Astrocyte (in vitro differentiated cells and primary cell): Measurements from ENCODE around the gene CALD1. TPM values are rescaled to one million over a fixed set of nuclear protein-coding genes. Genes with fewer than 3 reads are reported as not detected.
A peak's percentile ranks its signal among the peaks of the same experiment; 100 is the strongest.

ENCODE experiments used
- DNase-seq: peaks from one replicate; pipeline ENCODE4 v3.0.0-alpha.2; 2010; ENCODE audit warnings: low read depth
- FAIRE-seq: peaks from 2 replicates; lab custom pipeline; 2011; peaks lifted over from hg19 to GRCh38; lab: Jason Lieb, UNC
- H2AFZ ChIP-seq: 2 replicates; pipeline ENCODE4 v1.6.0; 2012; ENCODE audit warnings: low read depth, low read length, inconsistent platforms
- H3K27ac ChIP-seq: 2 replicates; pipeline ENCODE4 v1.5.1; 2011; ENCODE audit warnings: low read depth, low read length, inconsistent platforms
- H3K27me3 ChIP-seq: 2 replicates; pipeline ENCODE4 v1.6.0; 2011; ENCODE audit warnings: low read length, inconsistent platforms; ENCODE audit not compliant: insufficient read depth
- H3K36me3 ChIP-seq: 2 replicates; pipeline ENCODE4 v1.5.1; 2011; ENCODE audit warnings: low read length, inconsistent platforms; ENCODE audit not compliant: insufficient read depth
- H3K4me1 ChIP-seq: 2 replicates; pipeline ENCODE4 v1.5.1; 2011; ENCODE audit warnings: low read length, inconsistent platforms; ENCODE audit not compliant: insufficient read depth
- H3K4me2 ChIP-seq: 2 replicates; pipeline ENCODE4 v1.6.0; 2012; ENCODE audit warnings: low read length, inconsistent platforms
- H3K4me3 ChIP-seq: 2 replicates; pipeline ENCODE4 v1.5.1; 2011; ENCODE audit warnings: low read depth, mild to moderate bottlenecking, low read length, inconsistent platforms; ENCODE audit not compliant: insufficient read depth
- H3K79me2 ChIP-seq: 2 replicates; pipeline ENCODE4 v1.6.0; 2012; ENCODE audit warnings: mild to moderate bottlenecking, low read length, inconsistent platforms; ENCODE audit not compliant: insufficient read depth
- H3K9ac ChIP-seq: 2 replicates; pipeline ENCODE4 v1.6.0; 2012; ENCODE audit warnings: mild to moderate bottlenecking, low read length, inconsistent platforms
- H3K9me3 ChIP-seq: 2 replicates; pipeline ENCODE4 v1.5.1; 2012; ENCODE audit warnings: low read depth, mild to moderate bottlenecking, low read length, inconsistent platforms; ENCODE audit not compliant: insufficient read depth
- H4K20me1 ChIP-seq: 2 replicates; pipeline ENCODE4 v1.6.0; 2012; ENCODE audit warnings: low read length, inconsistent platforms; ENCODE audit not compliant: insufficient read depth
- H3K27ac Mint-ChIP-seq: one replicate; pipeline ENCODE4 v1.8.0; 2021; ENCODE audit warnings: mild to moderate bottlenecking, mixed read lengths; ENCODE audit not compliant: unreplicated experiment
- H3K27me3 Mint-ChIP-seq: one replicate; pipeline ENCODE4 v1.8.0; 2021; ENCODE audit warnings: low read depth, mixed read lengths; ENCODE audit not compliant: unreplicated experiment
- H3K36me3 Mint-ChIP-seq: one replicate; pipeline ENCODE4 v1.8.0; 2021; ENCODE audit warnings: low read depth, mixed read lengths; ENCODE audit not compliant: unreplicated experiment
- H3K4me1 Mint-ChIP-seq: one replicate; pipeline ENCODE4 v1.8.0; 2021; ENCODE audit warnings: low read depth, mixed read lengths; ENCODE audit not compliant: unreplicated experiment
- H3K4me3 Mint-ChIP-seq: one replicate; pipeline ENCODE4 v1.8.0; 2021; ENCODE audit warnings: mild to moderate bottlenecking, moderate library complexity, mixed read lengths; ENCODE audit not compliant: unreplicated experiment
- H3K9me3 Mint-ChIP-seq: one replicate; pipeline ENCODE4 v1.8.0; 2021; ENCODE audit warnings: mild to moderate bottlenecking, mixed read lengths; ENCODE audit not compliant: unreplicated experiment
- CTCF ChIP-seq: IDR thresholded peaks from 2 replicates; pipeline ENCODE4 v1.5.1; 2011; ENCODE audit warnings: low read depth, mild to moderate bottlenecking, inconsistent platforms, low read length, moderate library complexity; ENCODE audit not compliant: insufficient read depth
- EZH2 ChIP-seq: IDR thresholded peaks from 2 replicates; pipeline ENCODE4 v1.6.1; 2012; ENCODE audit warnings: mild to moderate bottlenecking, low read length, inconsistent platforms; ENCODE audit not compliant: insufficient read depth
- total RNA-seq: library from RNA; stranded (reverse); gene quantifications from 2 replicates; pipeline ENCODE4 v1.2.1, GENCODE V29; 2021

CALD1 gene
- total RNA-seq, 1 donor from 2014 or later = 1,872 TPM

DNA sequence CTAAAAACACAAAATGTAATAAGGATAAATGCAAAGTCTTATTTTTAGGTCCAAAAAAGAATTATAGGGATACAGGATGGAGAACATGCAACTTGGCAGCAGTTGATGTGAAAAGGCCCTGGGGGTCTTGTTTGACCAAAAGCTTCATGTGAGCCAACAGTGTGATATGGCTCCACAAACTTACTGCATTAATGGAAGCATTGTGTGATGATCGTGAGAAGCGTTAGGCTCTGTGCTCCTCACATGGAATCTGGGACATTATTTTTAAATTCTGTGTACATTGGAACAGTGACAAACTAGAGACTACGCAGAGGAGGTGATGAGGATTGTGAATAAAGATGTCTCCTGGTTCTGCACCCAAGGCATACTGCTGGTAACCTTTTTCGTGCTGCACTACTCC, 39.1 kb upstream of the CALD1 start:
- H3K9me3 Mint-ChIP-seq = no peaks in the 10 kb centered on the region
- Histone ChIP-seq H3K79me2 (no peaks in the 10 kb centered on the region), H3K27ac (peak overlapping the region; percentile 95), H3K4me1 (peaks cover 56% of the 10 kb centered on the region), H3K9me3 (no peaks in the 10 kb centered on the region), H3K36me3 (no peaks in the 10 kb centered on the region), H2AFZ (no peak overlapping the region), H3K9ac (no peak overlapping the region), H4K20me1 (no peaks in the 10 kb centered on the region), H3K4me3 (no peak overlapping the region), H3K4me2 (no peak overlapping the region), H3K27me3 (no peaks in the 10 kb centered on the region)
- H3K27me3 Mint-ChIP-seq = no peaks in the 10 kb centered on the region
- FAIRE-seq = no peak
- H3K36me3 Mint-ChIP-seq = peaks cover 9% of the 10 kb centered on the region
- H3K27ac Mint-ChIP-seq = no peak overlapping the region
- peaks cover 84% of the 10 kb centered on the region for H3K4me1 Mint-ChIP-seq
- no peak overlapping the region for H3K4me3 Mint-ChIP-seq
- no peak for DNase-seq
- TF ChIP-seq EZH2 (no peak), CTCF (no peak)

DNA sequence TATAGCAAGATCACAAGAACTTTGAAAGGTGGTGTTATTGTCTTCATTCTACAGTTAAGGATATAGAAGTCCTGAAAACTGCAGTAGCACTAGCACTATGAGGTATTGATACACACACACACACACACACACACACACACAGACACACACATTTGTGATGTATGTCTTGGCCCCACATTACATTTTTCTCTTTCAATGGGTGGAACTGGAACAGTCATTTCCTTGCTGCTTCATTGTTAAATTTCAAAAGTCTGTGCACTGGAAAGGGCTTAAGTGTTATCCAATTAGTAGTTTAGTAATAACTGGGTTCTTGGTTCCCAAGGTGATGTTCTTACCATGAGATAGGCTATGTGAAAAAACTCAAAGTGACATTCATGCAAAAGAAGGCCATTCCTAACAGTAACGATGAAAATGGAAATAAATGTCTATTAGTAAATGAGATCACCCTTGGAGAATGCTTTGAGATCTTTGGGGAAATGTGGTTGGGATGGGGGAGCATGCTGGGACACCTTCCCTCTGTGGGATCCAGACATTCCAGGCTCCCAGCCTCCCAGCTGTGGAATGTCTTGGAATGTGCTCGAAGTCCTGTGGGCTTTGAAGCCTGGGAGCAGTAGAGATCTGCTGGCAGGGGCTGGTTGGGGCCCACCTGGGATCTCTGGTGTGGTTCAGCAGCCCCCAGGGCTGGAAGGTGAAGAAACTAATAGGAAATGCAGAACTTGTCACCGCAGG, 37.4 kb upstream of the CALD1 start:
- no peaks in the 10 kb centered on the region for H3K27me3 ChIP-seq
- H3K4me1 ChIP-seq = peaks cover 49% of the 10 kb centered on the region
- H2AFZ ChIP-seq = peak overlapping the region; percentile 6
- no peaks in the 10 kb centered on the region for H4K20me1 ChIP-seq
- H3K79me2 ChIP-seq = no peaks in the 10 kb centered on the region
- H3K27ac ChIP-seq = peak overlapping the region; percentile 95
- Mint-ChIP-seq H3K36me3 (peaks cover 9% of the 10 kb centered on the region), H3K27ac (peak overlapping the region; percentile 99), H3K27me3 (no peaks in the 10 kb centered on the region), H3K4me1 (peaks cover 86% of the 10 kb centered on the region), H3K4me3 (peak overlapping the region; percentile 67), H3K9me3 (no peaks in the 10 kb centered on the region)
- no peaks in the 10 kb centered on the region for H3K36me3 ChIP-seq
- peak; percentile 82 for FAIRE-seq
- TF ChIP-seq CTCF = no peak
- no peak for TF ChIP-seq EZH2
- H3K4me2 ChIP-seq = peak overlapping the region; percentile 66
- H3K9me3 ChIP-seq = no peaks in the 10 kb centered on the region
- peak overlapping the region; percentile 80 for H3K9ac ChIP-seq
- DNase-seq = peak; percentile 98
- H3K4me3 ChIP-seq = peak overlapping the region; percentile 15

DNA sequence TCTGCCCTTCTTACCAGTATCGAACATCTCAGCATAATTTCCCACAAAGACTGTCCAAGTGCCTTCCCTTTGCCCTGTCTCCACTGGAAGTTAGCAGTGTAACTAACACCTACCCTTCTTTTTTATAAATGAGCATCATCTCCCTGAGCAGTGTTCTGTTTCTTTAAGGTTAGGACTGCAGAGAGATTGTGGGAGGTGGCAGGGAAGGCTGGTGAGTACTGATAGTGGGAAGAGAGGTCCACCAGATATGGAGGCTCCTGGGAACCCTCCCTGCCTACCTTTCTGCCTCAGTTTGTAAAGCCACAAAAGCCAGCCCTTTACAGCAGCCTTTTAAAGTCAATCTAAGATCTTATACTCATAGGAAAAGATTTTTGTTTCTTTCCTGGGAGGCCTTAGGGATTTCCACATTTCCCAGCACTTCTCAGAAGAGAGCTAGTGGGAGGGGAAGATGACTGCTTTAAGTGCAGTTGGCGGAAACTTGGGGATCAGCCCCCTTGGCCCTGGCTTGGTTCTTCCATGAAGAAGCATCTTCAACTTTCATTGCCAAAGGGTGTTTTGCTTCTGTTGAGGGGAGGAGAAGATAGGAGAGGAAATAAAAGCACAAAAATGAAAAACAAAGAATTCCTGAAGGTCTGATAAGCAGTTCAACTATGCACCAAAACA, 36.6 kb upstream of the CALD1 start:
- Histone ChIP-seq H3K9me3 (no peaks in the 10 kb centered on the region), H3K4me3 (peak overlapping the region; percentile 15), H3K4me1 (peaks cover 44% of the 10 kb centered on the region), H3K79me2 (no peaks in the 10 kb centered on the region), H2AFZ (peak overlapping the region; percentile 6), H3K4me2 (peak overlapping the region; percentile 66), H3K36me3 (no peaks in the 10 kb centered on the region), H3K27me3 (no peaks in the 10 kb centered on the region), H4K20me1 (no peaks in the 10 kb centered on the region), H3K9ac (peak overlapping the region; percentile 80), H3K27ac (peak overlapping the region; percentile 95)
- H3K36me3 Mint-ChIP-seq = peaks cover 9% of the 10 kb centered on the region
- peak; percentile 77 for DNase-seq
- no peaks in the 10 kb centered on the region for H3K9me3 Mint-ChIP-seq
- peak; percentile 52 for FAIRE-seq
- H3K4me3 Mint-ChIP-seq = peak overlapping the region; percentile 69
- peaks cover 83% of the 10 kb centered on the region for H3K4me1 Mint-ChIP-seq
- TF ChIP-seq EZH2 (no peak), CTCF (no peak)
- no peaks in the 10 kb centered on the region for H3K27me3 Mint-ChIP-seq
- peak overlapping the region; percentile 99 for H3K27ac Mint-ChIP-seq
